Panc1 (cell line): ENCODE results near the gene ROR1. TPM values are rescaled to one million over a fixed set of nuclear protein-coding genes. Genes with fewer than 3 reads are reported as not detected.

Experiments used
- ATAC-seq: fragments of 200-7000 bp; cut with Tn5 transposase; 2 replicates; pipeline ENCODE4 v1.9.1; 2020; ENCODE audit warnings: mild to moderate bottlenecking, moderate library complexity
- BruUV-seq: library from RNA; stranded (reverse); fragments of 400-500 nt; replicated peaks from 2 replicates; lab custom pipeline; 2021; lab: Mats Ljungman, UMichigan
- CTCF ChIA-PET: fragments of 300-600 bp; sonication (Branson Sonifier 250); formaldehyde crosslinking; loops from one replicate; lab custom pipeline; 2022; ENCODE audit warnings: antibody characterized with exemption; lab: Charles Lee
- POLR2A ChIA-PET: fragments of 300-600 bp; sonication (Branson Sonifier 250); formaldehyde crosslinking; loops from one replicate; lab custom pipeline; 2022; ENCODE audit warnings: antibody characterized with exemption; lab: Charles Lee
- DNase-seq: peaks from one replicate; pipeline ENCODE4 v3.0.0-alpha.2; 2010; ENCODE audit warnings: low read depth, low spot score
- H3K27ac ChIP-seq: 2 replicates; pipeline ENCODE4 v1.5.1; 2011; ENCODE audit warnings: mild to moderate bottlenecking, low read length, inconsistent platforms
- H3K27me3 ChIP-seq: fragments of 200-500 bp; sonication (Bioruptor generic); 2 replicates; pipeline ENCODE4 v1.6.0; 2014; ENCODE audit warnings: low read length, inconsistent platforms; ENCODE audit not compliant: control insufficient read depth, insufficient read depth
- H3K36me3 ChIP-seq: fragments of 200-500 bp; sonication (Bioruptor generic); 2 replicates; pipeline ENCODE4 v1.5.1; 2014; ENCODE audit warnings: inconsistent platforms, mild to moderate bottlenecking, low read length, moderate library complexity; ENCODE audit not compliant: control insufficient read depth, insufficient read depth
- H3K4me1 ChIP-seq: 2 replicates; pipeline ENCODE4 v1.5.1; 2011; ENCODE audit warnings: inconsistent platforms, mild to moderate bottlenecking, low read length, moderate library complexity; ENCODE audit not compliant: control insufficient read depth, insufficient read depth
- H3K4me3 ChIP-seq, 2 experiments: 2 replicates each; pipeline ENCODE4 v1.5.1; 2011 to 2012; ENCODE audit warnings: low read depth in 2 of 2, low read length in 2 of 2, mild to moderate bottlenecking in 2 of 2, inconsistent platforms in 1 of 2, moderate library complexity in 1 of 2
- H3K9me3 ChIP-seq: fragments of 200-500 bp; sonication (Bioruptor generic); 2 replicates; pipeline ENCODE4 v1.5.1; 2014; ENCODE audit warnings: low read depth, mild to moderate bottlenecking, inconsistent platforms, low read length, moderate library complexity; ENCODE audit not compliant: control insufficient read depth, insufficient read depth
- POLR2AphosphoS5 ChIP-seq: IDR thresholded peaks from 2 replicates; pipeline ENCODE4 v1.6.1; 2012; ENCODE audit warnings: mild to moderate bottlenecking, low read depth, low read length, moderate library complexity
- SIN3A ChIP-seq: IDR thresholded peaks from 2 replicates; pipeline ENCODE4 v1.6.1; 2012; ENCODE audit warnings: low read depth, mild to moderate bottlenecking, low read length, moderate library complexity, borderline replicate concordance; ENCODE audit not compliant: insufficient read depth
- TCF7L2 ChIP-seq: IDR thresholded peaks from 2 replicates; pipeline ENCODE4 v1.6.1; 2011; ENCODE audit warnings: mild to moderate bottlenecking, low read depth, low read length, inconsistent platforms
- in situ Hi-C: cut with HindIII; loops from 2 replicates; pipeline ENCODE4 v1.10.0; 2016; ENCODE audit warnings: low sequenced_read_pairs, low pct_unique_long_range_greater_than_20kb
- intact Hi-C: fragments of 100-400 bp; cut with micrococcal nuclease; formaldehyde crosslinking; loops from one replicate; pipeline ENCODE4 v1.10.0; 2022; ENCODE audit not compliant: unreplicated experiment
- total RNA-seq: library from RNA; stranded (reverse); gene quantifications from one replicate; pipeline ENCODE4 v1.2.1, GENCODE V29; 2021; ENCODE audit not compliant: unreplicated experiment
- TF ChIP-seq, protein P1 (sequence below), 2 experiments: IDR thresholded peaks; 2 replicates each; pipeline ENCODE4 v1.6.1; 2011 to 2012; ENCODE audit warnings: low read depth in 2 of 2, control low read depth in 1 of 2, low read length in 1 of 2, mild to moderate bottlenecking in 1 of 2, moderate library complexity in 1 of 2; ENCODE audit not compliant: insufficient read depth in 1 of 2
- TF ChIP-seq, protein P2 (sequence below): fragments of 450-650 bp; IDR thresholded peaks from 2 replicates; pipeline ENCODE4 v1.5.1; 2017; ENCODE audit warnings: mild to moderate bottlenecking

ROR1 gene
- total RNA-seq, 1 experiment from 2014 or later = 19.3 TPM

DNA sequence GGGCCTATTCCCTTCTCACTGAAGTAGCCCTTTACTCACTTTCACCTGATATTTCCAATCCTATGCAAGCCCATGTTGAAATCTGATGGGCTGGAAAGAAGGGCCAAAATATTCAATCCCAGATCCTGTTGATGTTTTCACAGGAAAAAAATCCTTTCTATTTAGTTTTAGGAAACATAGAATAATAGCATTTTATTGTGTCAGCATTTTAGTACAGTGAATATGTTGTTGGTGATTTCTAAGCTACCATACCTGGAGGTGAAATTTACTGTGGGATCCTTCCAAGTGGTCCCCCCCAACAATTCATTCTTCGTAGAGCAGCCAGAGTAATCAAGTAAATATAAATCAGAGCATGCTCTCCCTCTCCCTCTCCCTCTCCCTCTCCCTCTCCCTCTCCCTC lies 426.2 kb downstream of the ROR1 start:
- Histone ChIP-seq H3K4me1 (no peaks in the 10 kb centered on the region), H3K36me3 (no peaks in the 10 kb centered on the region), H3K27me3 (no peaks in the 10 kb centered on the region), H3K9me3 (no peaks in the 10 kb centered on the region), H3K4me3 (no peak overlapping the region), H3K27ac (no peak overlapping the region)
- POLR2A ChIA-PET = no interaction called here
- in situ Hi-C loops = no loop called here
- intact Hi-C loops = no loop called here
- CTCF ChIA-PET = no interaction called here
- no TSS peak for BruUV-seq
- TF ChIP-seq, protein P1, sequence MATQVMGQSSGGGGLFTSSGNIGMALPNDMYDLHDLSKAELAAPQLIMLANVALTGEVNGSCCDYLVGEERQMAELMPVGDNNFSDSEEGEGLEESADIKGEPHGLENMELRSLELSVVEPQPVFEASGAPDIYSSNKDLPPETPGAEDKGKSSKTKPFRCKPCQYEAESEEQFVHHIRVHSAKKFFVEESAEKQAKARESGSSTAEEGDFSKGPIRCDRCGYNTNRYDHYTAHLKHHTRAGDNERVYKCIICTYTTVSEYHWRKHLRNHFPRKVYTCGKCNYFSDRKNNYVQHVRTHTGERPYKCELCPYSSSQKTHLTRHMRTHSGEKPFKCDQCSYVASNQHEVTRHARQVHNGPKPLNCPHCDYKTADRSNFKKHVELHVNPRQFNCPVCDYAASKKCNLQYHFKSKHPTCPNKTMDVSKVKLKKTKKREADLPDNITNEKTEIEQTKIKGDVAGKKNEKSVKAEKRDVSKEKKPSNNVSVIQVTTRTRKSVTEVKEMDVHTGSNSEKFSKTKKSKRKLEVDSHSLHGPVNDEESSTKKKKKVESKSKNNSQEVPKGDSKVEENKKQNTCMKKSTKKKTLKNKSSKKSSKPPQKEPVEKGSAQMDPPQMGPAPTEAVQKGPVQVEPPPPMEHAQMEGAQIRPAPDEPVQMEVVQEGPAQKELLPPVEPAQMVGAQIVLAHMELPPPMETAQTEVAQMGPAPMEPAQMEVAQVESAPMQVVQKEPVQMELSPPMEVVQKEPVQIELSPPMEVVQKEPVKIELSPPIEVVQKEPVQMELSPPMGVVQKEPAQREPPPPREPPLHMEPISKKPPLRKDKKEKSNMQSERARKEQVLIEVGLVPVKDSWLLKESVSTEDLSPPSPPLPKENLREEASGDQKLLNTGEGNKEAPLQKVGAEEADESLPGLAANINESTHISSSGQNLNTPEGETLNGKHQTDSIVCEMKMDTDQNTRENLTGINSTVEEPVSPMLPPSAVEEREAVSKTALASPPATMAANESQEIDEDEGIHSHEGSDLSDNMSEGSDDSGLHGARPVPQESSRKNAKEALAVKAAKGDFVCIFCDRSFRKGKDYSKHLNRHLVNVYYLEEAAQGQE (IDR thresholded peaks at IDR 0.05; ENCODE audit: insufficient read depth in 1 of 2, low read depth in 2 of 2, low read length in 1 of 2) = no peak
- no peak for TF ChIP-seq SIN3A
- TF ChIP-seq, protein P2, sequence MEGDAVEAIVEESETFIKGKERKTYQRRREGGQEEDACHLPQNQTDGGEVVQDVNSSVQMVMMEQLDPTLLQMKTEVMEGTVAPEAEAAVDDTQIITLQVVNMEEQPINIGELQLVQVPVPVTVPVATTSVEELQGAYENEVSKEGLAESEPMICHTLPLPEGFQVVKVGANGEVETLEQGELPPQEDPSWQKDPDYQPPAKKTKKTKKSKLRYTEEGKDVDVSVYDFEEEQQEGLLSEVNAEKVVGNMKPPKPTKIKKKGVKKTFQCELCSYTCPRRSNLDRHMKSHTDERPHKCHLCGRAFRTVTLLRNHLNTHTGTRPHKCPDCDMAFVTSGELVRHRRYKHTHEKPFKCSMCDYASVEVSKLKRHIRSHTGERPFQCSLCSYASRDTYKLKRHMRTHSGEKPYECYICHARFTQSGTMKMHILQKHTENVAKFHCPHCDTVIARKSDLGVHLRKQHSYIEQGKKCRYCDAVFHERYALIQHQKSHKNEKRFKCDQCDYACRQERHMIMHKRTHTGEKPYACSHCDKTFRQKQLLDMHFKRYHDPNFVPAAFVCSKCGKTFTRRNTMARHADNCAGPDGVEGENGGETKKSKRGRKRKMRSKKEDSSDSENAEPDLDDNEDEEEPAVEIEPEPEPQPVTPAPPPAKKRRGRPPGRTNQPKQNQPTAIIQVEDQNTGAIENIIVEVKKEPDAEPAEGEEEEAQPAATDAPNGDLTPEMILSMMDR = no peak
- TF ChIP-seq POLR2AphosphoS5 = no peak
- no peak for TF ChIP-seq TCF7L2
- DNase-seq = no peak
- ATAC-seq = no peak

DNA sequence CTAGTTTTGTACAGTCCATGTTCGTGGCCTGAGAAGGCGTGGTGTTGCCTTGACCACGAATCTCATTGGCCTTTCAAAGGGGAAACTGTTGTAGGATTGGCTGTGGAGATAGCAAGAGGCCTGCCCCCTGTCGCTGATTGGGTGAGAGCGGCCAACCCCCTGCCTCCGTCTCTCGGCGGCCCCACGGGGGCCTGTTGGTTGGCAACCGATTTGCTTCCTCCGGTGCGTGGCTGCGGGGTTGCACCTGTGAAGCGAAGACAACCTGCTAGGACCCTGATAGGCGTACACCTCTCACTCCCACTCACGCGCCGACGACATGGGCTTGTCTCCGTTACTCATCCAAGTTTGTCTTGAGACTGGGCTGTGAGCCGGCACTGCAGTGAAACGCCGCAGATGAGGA lies 429.6 kb downstream of the ROR1 start, which contains the start of gene UBE2U:
TSS of gene UBE2U (plus strand) at position 204 of the 400 bp plus-strand sequence. CDS start 428 bp downstream, outside the sequence.
- DNase-seq = no peak
- TF ChIP-seq TCF7L2 = no peak
- no peak for TF ChIP-seq POLR2AphosphoS5
- TF ChIP-seq SIN3A = no peak
- TF ChIP-seq, protein P1 (IDR thresholded peaks at IDR 0.05; ENCODE audit: insufficient read depth in 1 of 2, low read depth in 2 of 2, low read length in 1 of 2) = no peak
- TF ChIP-seq, protein P2 = no peak
- intact Hi-C loops = no loop called here
- H3K27ac ChIP-seq = no peak within 1 kb of the TSS
- no peaks in the 10 kb centered on the region for H3K9me3 ChIP-seq
- H3K27me3 ChIP-seq = no peaks in the 10 kb centered on the region
- no peak within 1 kb of the TSS for H3K4me3 ChIP-seq
- ATAC-seq = no peak
- H3K36me3 ChIP-seq = no peaks in the 10 kb centered on the region
- in situ Hi-C loops = no loop called here
- ChIA-PET POLR2A (no interaction called here), CTCF (no interaction called here)
- BruUV-seq = no TSS peak
- no peaks in the 10 kb centered on the region for H3K4me1 ChIP-seq
